HG02642 (cell line): Measurements from ENCODE around the gene MUS81.
A peak's percentile ranks its signal among the peaks of the same experiment; 100 is the strongest.
"Not testable (repeated sequence)": the region's sequence is repeated elsewhere in the genome, so short reads cannot be mapped to it uniquely, and the experiment has no call there.

ENCODE experiments used
- ATAC-seq: cut with Tn5 transposase; IDR thresholded peaks from one replicate; pipeline ENCODE4 v1.9.1; 2021; ENCODE audit warnings: mild to moderate bottlenecking; ENCODE audit not compliant: unreplicated experiment, poor library complexity

Gene MUS81

GRCh38 chr11:65844231-65844872 is 15.9 kb upstream of the MUS81 start:
- no peak for ATAC-seq

- ATAC-seq = no peak
Measured at GRCh38 chr11:65847746-65848145, 12.5 kb upstream of the MUS81 start.

- not testable (repeated sequence) for ATAC-seq
Measured at GRCh38 chr11:65848693-65849092, 11.5 kb upstream of the MUS81 start.

GRCh38 chr11:65849366-65849765 is 10.9 kb upstream of the MUS81 start:
- no peak for ATAC-seq

GRCh38 chr11:65849771-65850216 is 10.4 kb upstream of the MUS81 start:
- no peak for ATAC-seq

GRCh38 chr11:65850217-65851082 is 9.8 kb upstream of the MUS81 start:
- no peak for ATAC-seq

- ATAC-seq = no peak
Measured at GRCh38 chr11:65851083-65851579, 9.1 kb upstream of the MUS81 start.

- no peak for ATAC-seq
Measured at GRCh38 chr11:65851811-65852507, 8.3 kb upstream of the MUS81 start.

- ATAC-seq = no peak
Measured at GRCh38 chr11:65852508-65853245, 7.6 kb upstream of the MUS81 start.

- ATAC-seq = no peak
Measured at GRCh38 chr11:65853246-65853979, 6.8 kb upstream of the MUS81 start.

GRCh38 chr11:65854161-65854592 is 6.1 kb upstream of the MUS81 start:
- ATAC-seq = no peak

- no peak for ATAC-seq
Measured at GRCh38 chr11:65854852-65855837, 5.1 kb upstream of the MUS81 start.

GRCh38 chr11:65855927-65856363 is 4.3 kb upstream of the MUS81 start:
- no peak for ATAC-seq

- ATAC-seq = peak; percentile 22
Measured at GRCh38 chr11:65856689-65857499, 3.3 kb upstream of the MUS81 start.

GRCh38 chr11:65857500-65857852 is 2.8 kb upstream of the MUS81 start:
- ATAC-seq = peak; percentile 3

- ATAC-seq = peak; percentile 55
Measured at GRCh38 chr11:65857853-65858680, 2.2 kb upstream of the MUS81 start, which contains the start of gene CFL1. Gene CFL1 (minus strand): TSS chr11:65858180. CDS start chr11:65858099, 81 bp downstream.

GRCh38 chr11:65858681-65859087 is 1.5 kb upstream of the MUS81 start:
- no peak for ATAC-seq
